ENCODE measurements around the gene PHF1.
"Not testable (repeated sequence)": the region's sequence is repeated elsewhere in the genome, so short reads cannot be mapped to it uniquely, and the experiment has no call there.

The PHF1 gene

DNA sequence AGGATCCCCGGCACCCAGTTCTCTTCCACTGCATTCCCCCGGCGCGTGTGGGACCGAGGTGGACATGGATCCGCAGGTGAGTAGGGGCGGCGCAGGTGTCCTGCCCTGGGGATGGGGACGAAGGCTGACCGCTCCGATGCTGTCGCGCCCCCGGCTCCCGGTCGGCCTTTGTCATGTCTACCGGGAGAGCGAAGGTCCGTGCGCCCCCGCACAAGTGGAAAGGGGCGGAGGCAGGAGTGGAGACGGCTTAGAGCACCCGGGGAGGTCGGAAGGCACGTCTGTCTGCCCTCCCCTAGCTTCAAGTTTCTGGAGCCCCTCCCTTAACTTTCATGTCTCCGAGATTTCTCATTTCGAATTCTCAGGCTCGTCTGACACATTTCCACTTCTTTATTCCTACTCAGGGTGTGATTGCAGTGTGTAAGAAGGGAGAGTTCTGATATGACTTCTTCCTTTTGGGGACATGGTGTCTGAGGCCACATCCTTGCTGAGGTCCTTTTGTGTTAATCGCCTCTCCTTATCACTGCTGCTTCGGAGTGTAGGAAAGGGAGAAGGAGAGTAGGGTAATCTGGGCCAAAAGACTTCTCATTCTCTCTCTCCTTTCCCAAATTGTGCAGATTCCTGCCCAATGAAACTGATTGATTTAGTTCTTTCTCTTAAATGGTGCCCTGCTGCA, 18.8 kb upstream of the PHF1 start:
- DNase-seq = no peak

DNA sequence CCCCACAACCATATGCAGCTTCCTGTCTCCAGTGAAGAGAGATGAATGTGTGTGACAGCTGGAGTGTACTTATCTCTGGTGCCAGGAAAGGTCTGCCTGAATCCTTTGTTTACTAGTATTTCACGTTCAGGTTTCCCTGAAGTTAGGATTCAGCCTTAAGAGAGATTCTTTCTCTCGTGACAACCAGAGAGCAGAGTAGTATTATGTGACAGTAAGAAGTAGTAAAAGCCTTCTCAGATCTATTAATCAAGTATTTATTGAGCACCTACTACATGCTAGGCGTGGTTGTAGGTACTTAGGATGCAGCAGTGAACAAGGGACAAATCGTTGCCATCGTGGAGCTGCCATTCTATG, 18.2 kb upstream of the PHF1 start:
- DNase-seq = no peak

DNA sequence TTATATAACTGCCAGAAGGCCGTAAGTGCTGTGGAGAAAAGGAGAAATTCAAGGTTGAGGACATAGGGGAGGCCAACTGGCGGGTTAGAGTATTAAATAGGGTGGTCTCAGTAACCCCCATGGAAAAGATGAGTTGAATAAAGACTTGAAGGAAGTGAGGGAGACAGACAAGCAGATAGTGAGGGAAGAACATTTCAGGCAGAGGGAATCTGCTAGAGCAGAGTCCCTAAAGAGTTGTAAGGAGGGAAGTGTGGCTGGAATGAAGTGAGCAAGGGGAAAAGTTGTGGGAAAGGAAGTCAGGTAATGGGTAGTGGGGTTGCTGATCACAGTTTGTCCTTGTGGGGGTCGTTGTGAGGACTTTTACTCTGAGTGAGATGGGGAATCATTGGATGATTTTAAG, 17.8 kb upstream of the PHF1 start:
- no peak for DNase-seq

DNA sequence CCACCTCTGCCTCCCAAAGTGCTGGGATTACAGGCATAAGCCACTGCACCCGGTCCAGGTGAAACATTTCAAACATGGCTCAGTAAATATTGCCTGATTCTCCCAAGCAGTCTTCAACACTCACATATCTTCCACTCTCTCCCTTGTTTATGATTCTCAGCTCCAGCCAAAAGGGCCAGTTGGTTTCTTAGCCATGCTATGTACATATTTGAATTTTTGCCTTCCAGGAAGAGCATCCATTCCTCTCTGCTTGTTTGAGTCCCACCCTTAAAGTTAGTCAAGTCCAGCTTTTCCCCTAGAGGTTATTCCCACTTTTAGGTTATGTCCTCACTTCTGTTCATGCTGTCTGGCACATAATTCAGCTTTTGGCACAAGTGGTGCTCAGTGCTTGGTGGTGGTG, 13.3 kb upstream of the PHF1 start:
- DNase-seq = no peak

DNA sequence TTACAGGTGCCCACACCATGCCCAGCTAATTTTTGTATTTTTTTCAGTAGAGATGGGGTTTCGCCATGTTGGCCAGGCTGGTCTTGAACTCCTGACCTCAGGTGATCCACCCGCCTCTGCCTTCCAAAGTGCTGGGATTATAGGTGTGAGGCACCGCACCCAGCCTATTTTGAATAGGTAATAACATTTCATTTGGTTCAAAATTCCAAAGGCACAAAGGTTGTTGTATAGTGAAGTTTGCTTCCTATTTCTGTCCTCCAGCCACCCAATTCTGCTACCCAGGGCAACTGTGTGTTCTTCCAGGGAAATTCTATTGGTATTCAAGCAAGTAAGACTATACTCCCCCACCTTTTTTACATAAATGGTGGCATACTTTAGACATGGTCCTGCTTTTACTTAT, 12.2 kb upstream of the PHF1 start:
- not testable (repeated sequence) for DNase-seq

DNA sequence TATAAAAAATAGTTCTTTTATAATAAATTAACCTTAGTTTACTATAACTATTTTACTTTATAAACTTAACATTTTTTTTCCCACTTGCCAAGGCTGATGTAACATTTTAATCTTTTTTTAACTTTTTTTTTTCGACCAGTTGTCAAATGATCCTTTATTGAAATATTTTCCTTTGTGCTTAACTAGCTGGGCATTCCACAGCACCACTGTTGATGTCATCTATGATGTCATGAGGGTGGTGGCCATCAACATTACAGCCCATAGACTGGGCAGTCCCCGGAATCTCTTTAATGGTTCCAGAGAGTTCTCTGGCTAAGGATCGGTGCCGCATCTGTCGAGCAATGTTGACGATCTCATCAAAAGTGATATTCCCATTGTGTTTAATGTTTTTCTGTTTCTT, 10.9 kb upstream of the PHF1 start:
- not testable (repeated sequence) for DNase-seq

DNA sequence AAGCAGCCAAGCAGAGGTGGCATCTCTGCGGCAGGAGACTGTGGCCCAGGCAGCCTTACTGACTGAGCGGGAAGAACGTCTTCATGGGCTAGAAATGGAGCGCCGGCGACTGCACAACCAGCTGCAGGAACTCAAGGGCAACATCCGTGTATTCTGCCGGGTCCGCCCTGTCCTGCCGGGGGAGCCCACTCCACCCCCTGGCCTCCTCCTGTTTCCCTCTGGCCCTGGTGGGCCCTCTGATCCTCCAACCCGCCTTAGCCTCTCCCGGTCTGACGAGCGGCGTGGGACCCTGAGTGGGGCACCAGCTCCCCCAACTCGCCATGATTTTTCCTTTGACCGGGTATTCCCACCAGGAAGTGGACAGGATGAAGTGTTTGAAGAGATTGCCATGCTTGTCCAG, 5.9 kb upstream of the PHF1 start:
- DNase-seq = no peak

DNA sequence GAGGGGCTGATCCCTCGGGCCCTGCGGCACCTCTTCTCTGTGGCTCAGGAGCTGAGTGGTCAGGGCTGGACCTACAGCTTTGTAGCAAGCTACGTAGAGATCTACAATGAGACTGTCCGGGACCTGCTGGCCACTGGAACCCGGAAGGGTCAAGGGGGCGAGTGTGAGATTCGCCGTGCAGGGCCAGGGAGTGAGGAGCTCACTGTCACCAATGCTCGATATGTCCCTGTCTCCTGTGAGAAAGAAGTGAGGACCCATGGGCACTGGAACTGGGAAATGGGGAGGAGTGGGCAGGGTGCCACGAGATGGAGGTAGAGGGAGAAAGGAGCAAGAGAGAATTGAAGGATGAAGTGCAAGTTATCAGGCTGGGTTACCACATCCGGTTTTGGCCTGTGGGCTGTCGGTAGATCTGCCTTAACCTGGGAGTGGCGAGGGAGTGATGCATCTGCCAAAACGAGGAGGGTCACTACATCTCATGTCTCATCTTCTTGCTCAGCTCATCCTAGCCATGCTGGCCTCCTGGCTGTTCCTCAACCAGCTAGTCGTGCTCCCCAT, 5.4 kb upstream of the PHF1 start:
- DNase-seq = no peak

DNA sequence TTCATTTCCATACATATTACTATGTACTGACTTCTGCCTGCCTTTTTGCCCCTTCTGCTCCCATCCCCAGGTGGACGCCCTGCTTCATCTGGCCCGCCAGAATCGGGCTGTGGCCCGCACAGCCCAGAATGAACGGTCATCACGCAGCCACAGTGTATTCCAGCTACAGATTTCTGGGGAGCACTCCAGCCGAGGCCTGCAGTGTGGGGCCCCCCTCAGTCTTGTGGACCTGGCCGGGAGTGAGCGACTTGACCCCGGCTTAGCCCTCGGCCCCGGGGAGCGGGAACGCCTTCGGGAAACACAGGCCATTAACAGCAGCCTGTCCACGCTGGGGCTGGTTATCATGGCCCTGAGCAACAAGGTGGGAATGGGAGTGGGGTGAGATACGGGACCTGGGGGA, 4.7 kb upstream of the PHF1 start:
- DNase-seq = no peak

DNA sequence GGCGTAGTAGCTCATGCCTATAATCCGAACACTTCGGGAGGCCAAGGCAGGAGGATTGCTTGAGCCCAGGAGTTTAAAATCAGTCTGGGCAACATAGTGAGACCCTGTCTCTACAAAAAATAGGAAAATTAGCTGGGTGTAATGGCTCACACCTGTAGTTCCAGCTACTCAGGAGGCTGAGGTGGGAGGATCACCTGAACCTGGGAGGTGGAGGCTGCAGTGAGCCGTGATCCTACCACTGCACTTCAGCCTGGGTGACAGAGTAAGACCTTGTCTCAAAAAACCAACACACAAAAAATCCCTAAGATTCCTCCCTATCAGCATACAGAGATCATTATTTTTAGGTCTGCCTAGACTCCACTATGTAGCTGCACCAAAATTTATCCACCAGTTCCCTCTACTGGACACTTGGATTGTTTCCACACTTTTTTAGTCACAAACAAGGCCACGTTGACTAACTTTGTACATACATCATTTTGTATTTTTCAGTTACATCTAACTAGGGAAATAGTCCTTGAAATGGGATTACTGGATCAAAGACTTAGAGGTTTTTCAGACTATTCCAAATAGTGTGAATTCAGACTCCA, 3.6 kb upstream of the PHF1 start:
- DNase-seq = no peak

DNA sequence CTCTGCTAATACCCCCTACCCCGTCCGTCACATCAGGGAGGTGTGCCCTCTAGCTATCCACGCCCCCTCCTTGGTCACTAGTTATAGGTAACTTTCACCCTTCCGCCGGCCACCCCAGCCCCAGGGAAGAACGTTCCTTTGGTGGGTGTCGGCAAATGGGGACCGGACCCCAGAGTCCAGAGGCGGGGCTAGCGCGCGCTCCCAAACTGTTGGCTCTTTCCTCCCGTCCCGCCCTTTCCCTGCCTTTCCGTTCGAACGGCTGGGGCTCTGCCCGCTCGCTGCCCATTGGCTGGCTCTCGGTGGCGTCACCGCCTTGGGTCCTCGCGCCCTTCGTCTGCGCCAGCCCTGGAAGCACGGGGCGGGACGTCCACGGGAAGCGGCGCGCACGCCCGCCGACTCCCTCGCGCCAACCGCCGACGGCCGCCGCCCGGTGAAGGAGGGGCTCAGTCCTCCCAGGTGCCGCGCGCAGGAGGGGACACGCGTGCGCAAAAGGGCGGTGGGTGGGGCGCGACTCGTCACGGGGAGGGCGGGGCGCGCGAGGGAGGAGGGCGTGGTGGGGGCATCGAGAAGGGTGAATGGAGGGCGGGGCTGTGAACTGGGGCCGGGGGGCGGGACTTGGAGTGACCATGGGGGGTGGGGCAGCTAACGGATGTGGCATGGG, 634 bp upstream of the PHF1 start:
- peak; percentile 83 for DNase-seq

DNA sequence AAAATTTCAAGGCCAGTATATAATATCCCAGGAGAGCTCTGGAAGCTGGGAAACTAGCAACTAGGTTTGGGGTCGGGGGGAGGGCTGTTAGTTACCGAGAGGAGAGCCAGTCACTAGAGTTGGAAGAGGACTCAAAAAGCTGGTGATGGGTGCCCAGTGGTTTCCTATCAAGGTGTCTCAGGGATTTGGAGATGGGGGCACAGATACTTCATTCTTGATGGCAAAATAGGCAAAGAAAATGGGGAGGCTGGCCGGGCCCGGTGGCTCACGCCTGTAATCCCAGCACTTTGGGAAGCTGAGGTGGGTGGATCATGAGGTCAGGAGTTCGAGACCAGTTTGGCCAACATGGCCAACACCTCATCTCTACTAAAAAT, 805 bp downstream of the PHF1 start:
- DNase-seq = no peak

DNA sequence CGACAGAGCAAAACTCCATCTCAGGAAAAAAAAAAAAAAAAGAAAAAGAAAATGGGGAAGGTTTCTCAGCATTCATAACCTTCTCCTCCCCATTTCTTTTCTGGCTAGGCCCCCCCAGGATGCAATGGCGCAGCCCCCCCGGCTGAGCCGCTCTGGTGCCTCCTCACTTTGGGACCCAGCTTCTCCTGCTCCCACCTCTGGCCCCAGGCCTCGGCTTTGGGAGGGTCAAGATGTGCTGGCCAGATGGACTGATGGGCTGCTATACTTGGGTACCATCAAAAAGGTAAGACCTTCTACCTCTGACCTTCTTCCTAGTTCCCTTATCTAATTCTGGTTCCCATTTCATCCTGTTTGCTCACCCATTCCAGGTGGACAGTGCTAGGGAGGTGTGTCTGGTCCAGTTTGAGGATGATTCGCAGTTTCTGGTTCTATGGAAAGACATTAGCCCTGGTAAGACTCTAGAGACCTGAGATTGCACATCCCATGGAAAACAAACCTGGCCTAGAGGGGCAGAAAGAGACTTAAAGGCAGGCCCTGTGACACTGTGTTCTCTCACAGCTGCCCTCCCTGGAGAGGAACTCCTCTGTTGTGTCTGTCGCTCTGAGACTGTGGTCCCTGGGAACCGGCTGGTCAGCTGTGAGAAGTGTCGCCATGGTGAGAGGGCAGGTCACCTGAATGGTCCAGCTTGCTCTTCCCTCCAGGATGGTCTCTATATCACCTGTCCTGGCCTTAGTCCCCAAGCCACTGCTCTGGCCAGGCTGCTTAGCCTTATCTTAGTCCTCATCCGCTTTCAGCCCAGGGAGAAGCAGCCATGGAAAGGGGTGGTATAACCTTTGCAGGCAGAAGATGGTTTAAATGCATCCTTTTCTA, 1.6 kb downstream of the PHF1 start:
- no peak for DNase-seq

DNA sequence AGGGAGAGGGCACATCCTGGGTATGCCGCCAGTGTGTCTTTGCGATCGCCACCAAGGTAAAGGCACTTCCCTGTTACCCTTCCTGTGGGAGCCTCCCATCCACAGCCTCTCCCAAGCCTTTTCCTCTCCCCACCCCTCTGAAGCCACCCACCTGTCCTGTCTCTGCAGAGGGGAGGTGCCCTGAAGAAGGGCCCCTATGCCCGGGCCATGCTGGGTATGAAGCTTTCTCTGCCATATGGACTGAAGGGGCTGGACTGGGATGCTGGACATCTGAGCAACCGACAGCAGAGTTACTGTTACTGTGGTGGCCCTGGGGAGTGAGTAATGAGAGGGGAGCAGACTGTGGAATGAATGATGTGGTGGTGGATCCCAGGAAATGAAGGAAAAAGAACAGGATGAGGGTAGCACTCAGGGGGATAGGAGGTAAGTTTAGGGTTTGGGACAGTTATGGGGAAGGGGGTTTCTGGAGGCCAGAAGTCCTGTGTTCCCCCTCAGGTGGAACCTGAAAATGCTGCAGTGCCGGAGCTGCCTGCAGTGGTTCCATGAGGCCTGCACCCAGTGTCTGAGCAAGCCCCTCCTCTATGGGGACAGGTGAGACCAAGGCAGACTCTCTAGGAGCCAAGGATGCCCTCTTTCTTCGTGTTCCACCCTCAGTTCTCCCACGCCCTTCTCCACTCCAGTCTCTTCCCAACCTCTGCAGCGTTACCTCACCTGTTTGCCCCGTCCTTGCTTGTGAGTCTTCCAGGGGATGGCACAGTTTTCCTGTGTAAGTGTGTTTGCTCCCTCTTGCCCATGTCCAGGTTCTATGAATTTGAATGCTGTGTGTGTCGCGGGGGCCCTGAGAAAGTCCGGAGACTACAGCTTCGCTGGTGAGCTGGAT, 2.7 kb downstream of the PHF1 start:
- no peak for DNase-seq

DNA sequence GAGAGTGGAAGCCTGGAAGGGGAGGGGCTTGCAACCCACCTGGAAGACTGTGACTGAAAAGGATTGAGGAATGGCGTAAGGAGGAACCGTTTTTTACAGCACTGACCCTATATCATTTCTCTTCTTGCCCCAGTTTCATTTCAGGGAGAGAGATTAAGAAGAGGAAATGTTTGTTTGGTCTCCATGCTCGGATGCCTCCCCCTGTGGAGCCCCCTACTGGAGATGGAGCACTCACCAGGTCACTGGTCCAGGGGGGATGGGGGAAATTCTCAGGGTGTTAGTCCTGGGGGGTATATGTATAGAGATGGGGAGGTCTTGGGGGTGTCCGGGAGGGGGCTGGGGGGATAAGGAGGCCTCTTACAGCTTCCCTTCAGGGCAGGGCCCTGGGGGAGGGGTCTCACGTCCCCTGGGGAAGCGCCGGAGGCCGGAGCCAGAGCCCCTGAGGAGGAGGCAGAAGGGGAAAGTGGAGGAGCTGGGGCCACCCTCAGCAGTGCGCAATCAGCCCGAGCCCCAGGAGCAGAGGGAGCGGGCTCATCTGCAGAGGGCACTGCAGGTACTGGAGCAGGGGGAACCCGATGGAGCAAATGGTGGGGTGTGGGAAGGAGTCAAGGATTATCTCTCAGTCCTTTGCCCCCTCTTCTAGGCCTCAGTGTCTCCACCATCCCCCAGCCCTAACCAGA, 3.9 kb downstream of the PHF1 start:
- DNase-seq = no peak

DNA sequence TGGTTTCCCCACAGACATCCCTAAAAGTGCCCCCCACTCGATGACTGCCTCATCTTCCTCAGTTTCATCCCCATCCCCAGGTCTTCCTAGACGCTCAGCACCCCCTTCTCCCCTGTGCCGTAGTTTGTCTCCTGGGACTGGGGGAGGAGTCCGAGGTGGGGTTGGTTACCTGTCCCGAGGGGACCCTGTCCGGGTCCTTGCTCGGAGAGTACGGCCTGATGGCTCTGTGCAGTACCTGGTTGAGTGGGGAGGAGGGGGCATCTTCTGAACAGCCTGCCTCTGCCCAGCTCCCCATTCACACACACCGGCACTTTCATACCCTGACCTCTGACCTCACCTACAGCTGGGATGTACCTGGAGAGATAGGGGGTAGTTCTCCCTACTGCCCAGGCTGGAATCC, 5.0 kb downstream of the PHF1 start:
- DNase-seq = no peak

DNA sequence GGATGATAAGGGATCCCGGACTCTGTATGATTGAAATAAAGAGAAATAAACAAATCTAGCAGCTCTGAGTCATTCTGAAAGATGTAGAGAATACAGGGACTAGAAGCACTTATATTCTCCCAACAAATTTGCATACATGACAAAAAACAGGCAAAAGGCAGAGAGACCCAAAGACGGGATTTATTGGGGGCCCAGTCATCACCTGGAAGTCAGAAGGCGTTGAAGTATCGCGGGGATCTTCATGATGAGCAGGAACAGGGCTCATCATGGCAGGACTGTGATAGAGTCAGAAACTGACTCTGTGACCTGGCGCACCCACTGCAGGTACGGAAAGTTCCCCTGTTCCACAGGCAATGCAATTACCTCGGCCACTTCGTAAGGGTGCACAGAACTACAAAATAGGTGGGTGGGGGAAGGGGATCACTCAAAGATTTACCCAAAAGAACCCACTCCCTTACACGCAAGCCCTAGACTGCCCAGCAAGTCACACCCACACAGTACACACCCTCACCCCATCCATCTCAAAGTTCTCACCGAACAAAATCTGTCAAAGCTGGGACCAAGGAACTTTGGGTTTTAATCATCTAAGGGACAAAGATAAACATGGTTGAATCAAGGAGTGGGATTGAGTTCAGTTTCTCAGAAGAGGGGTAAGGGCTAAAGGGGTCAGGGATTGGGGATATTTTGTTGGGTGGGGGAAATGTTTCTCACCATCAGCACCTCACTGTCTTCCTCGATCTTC, 5.7 kb downstream of the PHF1 start:
- no peak for DNase-seq

DNA sequence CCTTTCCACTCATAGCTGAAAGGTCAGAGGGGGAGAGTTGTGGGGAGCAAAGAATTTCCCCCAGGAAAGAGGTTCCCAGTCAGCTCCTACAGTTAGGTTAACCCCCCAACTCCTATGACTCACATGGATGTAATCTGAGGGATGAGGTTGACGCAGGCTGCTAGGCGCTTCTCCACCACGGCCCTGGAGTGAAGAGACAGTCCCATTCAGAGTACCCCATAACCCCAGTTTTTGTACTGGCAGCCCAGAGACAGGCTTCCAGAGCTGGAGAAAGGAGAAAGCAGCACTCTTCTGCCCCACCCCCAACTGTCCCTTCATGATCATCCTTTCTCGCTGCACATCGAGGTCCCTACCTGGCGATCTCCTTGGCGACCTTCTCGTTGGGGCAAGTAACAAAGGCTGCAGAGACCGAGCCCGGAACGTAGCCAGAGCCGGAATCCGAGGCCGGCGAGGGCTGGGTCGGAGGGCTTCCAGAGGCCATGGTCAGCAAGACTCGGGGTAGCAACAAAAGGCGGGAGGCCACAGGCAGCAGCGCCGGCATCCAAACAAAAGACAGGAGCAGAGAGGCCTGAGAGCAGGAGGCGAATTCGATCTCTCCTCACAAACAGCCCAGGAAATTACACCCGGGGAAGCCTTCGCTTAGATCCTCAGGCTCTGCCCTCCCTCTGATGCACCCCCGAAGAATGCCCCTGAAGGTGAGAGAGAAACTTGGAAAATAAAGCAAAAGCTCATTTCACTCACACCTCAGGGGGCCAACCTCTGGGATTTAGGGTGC, 6.5 kb downstream of the PHF1 start:
- no peak for DNase-seq

DNA sequence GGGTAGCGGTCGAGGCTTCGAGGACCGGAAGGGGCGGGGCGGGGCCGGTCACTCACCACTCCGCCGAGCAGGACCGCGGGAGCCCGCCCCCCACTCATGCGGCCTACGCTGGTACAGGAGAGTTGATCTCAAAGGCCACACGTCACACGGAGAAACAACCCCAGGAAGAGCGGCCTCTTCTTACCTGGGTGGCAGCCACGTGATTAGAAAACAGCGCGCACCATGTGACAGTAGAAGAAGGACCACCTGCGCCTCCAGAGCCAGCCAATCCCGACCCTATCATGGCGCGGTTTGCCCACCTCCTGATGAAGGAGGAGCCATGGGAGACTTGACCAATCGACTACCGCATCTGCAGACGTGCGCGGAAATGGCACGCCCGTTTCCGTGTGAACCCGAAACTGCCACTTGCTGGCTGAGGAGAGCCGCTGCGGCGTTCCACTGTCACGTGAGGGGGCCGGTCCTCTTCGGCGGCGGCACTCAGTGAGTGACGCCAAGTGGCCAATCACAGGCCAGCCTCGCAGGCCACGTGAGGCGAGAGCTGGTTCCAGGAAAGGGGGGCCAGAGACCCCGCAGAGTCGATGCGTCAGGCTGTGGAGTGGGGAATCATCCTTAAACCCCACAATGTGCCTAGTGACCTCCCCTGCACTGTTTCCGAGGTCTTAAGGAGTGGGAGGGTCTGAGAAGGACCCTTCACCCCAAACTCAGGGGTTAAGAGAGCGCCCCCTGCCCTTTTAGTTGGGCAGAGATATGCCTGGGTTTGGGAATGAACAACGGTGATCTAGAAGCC, 7.3 kb downstream of the PHF1 start, which contains the start of gene CUTA:
CUTA (minus strand) TSS at position 205 of the 787 bp plus-strand sequence; CDS start at position 98, 107 bp downstream.
- peak; percentile 96 for DNase-seq

All from NCI-H1048 (cell line).